Measurements from ENCODE around the gene TTLL1. TPM values are rescaled to one million over a fixed set of nuclear protein-coding genes. Genes with fewer than 3 reads are reported as not detected.

Gene TTLL1
- total and polyA plus RNA-seq, 9 of the 15 experiments (the other 6 are each of a cell fraction or from before 2014, with no cell fraction given): 0.06 to 0.85 (median 0.17) TPM

- no peak for TF ChIP-seq CREB5 (CRISPR knock-in tag; IDR thresholded peaks at IDR 0.05)
- no peak for TF ChIP-seq SMAD3 (CRISPR knock-in tag; conservative IDR thresholded peaks at IDR 0.05)
- TF ChIP-seq TAF9B (IDR thresholded peaks at IDR 0.05; ENCODE audit: partially characterized antibody): no peak
- no peak for TF ChIP-seq MECOM (CRISPR knock-in tag; IDR thresholded peaks at IDR 0.05)
- TF ChIP-seq KDM1A (IDR thresholded peaks at IDR 0.05): peak; percentile 83 to 88
- no peak for TF ChIP-seq ZNF280A (IDR thresholded peaks at IDR 0.05; ENCODE audit: low read depth, partially characterized antibody)
- TF ChIP-seq IFI16 (CRISPR knock-in tag; IDR thresholded peaks at IDR 0.05): no peak
- no peak for TF ChIP-seq OTX1 (CRISPR knock-in tag; IDR thresholded peaks at IDR 0.05)
- TF ChIP-seq ZNF263 (CRISPR knock-in tag; IDR thresholded peaks at IDR 0.05; ENCODE audit: borderline replicate concordance): no peak
- TF ChIP-seq KDM2B (CRISPR knock-in tag; IDR thresholded peaks at IDR 0.05): no peak
- no peak for TF ChIP-seq RAD21 (CRISPR knock-in tag; conservative IDR thresholded peaks at IDR 0.05 in 1 of 2, IDR thresholded peaks at IDR 0.05 in 1 of 2)
- no peak for TF ChIP-seq ZNF280B (CRISPR knock-in tag; IDR thresholded peaks at IDR 0.05)
- TF ChIP-seq ZNF583 (CRISPR knock-in tag; IDR thresholded peaks at IDR 0.05): no peak
- peak; percentile 84 for TF ChIP-seq PHB2 (IDR thresholded peaks at IDR 0.05; ENCODE audit: low read depth)
- TF ChIP-seq RHOXF2B (CRISPR knock-in tag; conservative IDR thresholded peaks at IDR 0.05): no peak
- TF ChIP-seq WHSC1 (IDR thresholded peaks at IDR 0.05; ENCODE audit: low read length): no peak
- peak; percentile 17 for TF ChIP-seq HMGN3 (IDR thresholded peaks at IDR 0.05; ENCODE audit: borderline replicate concordance, extremely low read depth, insufficient read length, low read depth, low read length)
- TF ChIP-seq, protein P1, sequence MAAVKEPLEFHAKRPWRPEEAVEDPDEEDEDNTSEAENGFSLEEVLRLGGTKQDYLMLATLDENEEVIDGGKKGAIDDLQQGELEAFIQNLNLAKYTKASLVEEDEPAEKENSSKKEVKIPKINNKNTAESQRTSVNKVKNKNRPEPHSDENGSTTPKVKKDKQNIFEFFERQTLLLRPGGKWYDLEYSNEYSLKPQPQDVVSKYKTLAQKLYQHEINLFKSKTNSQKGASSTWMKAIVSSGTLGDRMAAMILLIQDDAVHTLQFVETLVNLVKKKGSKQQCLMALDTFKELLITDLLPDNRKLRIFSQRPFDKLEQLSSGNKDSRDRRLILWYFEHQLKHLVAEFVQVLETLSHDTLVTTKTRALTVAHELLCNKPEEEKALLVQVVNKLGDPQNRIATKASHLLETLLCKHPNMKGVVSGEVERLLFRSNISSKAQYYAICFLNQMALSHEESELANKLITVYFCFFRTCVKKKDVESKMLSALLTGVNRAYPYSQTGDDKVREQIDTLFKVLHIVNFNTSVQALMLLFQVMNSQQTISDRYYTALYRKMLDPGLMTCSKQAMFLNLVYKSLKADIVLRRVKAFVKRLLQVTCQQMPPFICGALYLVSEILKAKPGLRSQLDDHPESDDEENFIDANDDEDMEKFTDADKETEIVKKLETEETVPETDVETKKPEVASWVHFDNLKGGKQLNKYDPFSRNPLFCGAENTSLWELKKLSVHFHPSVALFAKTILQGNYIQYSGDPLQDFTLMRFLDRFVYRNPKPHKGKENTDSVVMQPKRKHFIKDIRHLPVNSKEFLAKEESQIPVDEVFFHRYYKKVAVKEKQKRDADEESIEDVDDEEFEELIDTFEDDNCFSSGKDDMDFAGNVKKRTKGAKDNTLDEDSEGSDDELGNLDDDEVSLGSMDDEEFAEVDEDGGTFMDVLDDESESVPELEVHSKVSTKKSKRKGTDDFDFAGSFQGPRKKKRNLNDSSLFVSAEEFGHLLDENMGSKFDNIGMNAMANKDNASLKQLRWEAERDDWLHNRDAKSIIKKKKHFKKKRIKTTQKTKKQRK (IDR thresholded peaks at IDR 0.05; ENCODE audit: borderline replicate concordance, low read depth, low read length): no peak
- no peak for TF ChIP-seq NONO (IDR thresholded peaks at IDR 0.05; ENCODE audit: low read depth in 2 of 2, low read length in 1 of 2)
- no peak for TF ChIP-seq CREB3 (tag; conservative IDR thresholded peaks at IDR 0.05; ENCODE audit: low read depth)
Measured at GRCh38 chr22:43007519-43008102, 81.6 kb downstream of the TTLL1 start (continued).

Measured in K562 (cell line).